Smooth muscle cell (in vitro differentiated cells): ENCODE measurements around the gene SUCLG2. TPM values are rescaled to one million over a fixed set of nuclear protein-coding genes. Genes with fewer than 3 reads are reported as not detected.
"Not testable (repeated sequence)": the region's sequence is repeated elsewhere in the genome, so short reads cannot be mapped to it uniquely, and the experiment has no call there.

Experiments used
- DNase-seq: peaks from one replicate; lab custom pipeline; 2025; ENCODE audit not compliant: unreplicated experiment; lab: John Stamatoyannopoulos, UW
- H2AFZ ChIP-seq: fragments of 200-600 bp; sonication (generic); 2 replicates; pipeline ENCODE4 v1.6.0; 2016; ENCODE audit warnings: antibody characterized with exemption, low read depth, mild to moderate bottlenecking
- H3F3A ChIP-seq: fragments of 200-600 bp; sonication (generic); 2 replicates; pipeline ENCODE4 v1.6.0; 2017; ENCODE audit warnings: antibody characterized with exemption, low read depth
- H3K27ac ChIP-seq: fragments of 200-600 bp; sonication (generic); 2 replicates; pipeline ENCODE4 v1.5.1; 2016; ENCODE audit warnings: low read depth, mild to moderate bottlenecking
- H3K27me3 ChIP-seq: fragments of 200-600 bp; sonication (generic); 2 replicates; pipeline ENCODE4 v1.6.1; 2016; ENCODE audit warnings: low read depth, mild to moderate bottlenecking
- H3K36me3 ChIP-seq: fragments of 200-600 bp; sonication (generic); 2 replicates; pipeline ENCODE4 v1.5.1; 2016; ENCODE audit warnings: low read depth
- H3K4me1 ChIP-seq: fragments of 200-600 bp; sonication (generic); 2 replicates; pipeline ENCODE4 v1.5.1; 2016; ENCODE audit warnings: low read depth
- H3K4me2 ChIP-seq: fragments of 200-600 bp; sonication (generic); 2 replicates; pipeline ENCODE4 v1.6.0; 2016; ENCODE audit warnings: mild to moderate bottlenecking
- H3K4me3 ChIP-seq: fragments of 200-600 bp; sonication (generic); 2 replicates; pipeline ENCODE4 v1.5.1; 2016; ENCODE audit warnings: mild to moderate bottlenecking
- H3K79me2 ChIP-seq: fragments of 200-600 bp; sonication (generic); 2 replicates; pipeline ENCODE4 v1.6.0; 2016; ENCODE audit warnings: low read depth, mild to moderate bottlenecking
- H3K9ac ChIP-seq: fragments of 200-600 bp; sonication (generic); 2 replicates; pipeline ENCODE4 v1.6.0; 2016; ENCODE audit warnings: low read depth
- H3K9me3 ChIP-seq: fragments of 200-600 bp; sonication (generic); replicated peaks from 2 replicates; pipeline ENCODE4 v1.5.1; 2016; ENCODE audit warnings: low read depth
- H4K20me1 ChIP-seq: fragments of 200-600 bp; sonication (generic); 2 replicates; pipeline ENCODE4 v1.6.0; 2016; ENCODE audit warnings: low read depth
- WGBS: methylation state at CpG from one replicate; pipeline ENCODE4 v1.1.7; 2016; ENCODE audit warnings: low lambda C conversion rate; 5-methylcytosine and 5-hydroxymethylcytosine counted together
- polyA plus RNA-seq: library from polyadenylated mRNA; unstranded; fragments of >200 nt; fragmentation: Nextera tagmentation; extraction: Ambion mirVana; gene quantifications from 2 replicates; pipeline ENCODE4 v1.2.1, GENCODE V29; 2016
- total RNA-seq: library from RNA; depleted of rRNA; stranded (reverse); fragments of >200 nt; gene quantifications from 2 replicates; pipeline ENCODE4 v1.2.3, GENCODE V29; 2014
- TF ChIP-seq, protein P1 (sequence below): fragments of 200-600 bp; sonication (generic); IDR thresholded peaks from 2 replicates; pipeline ENCODE4 v1.5.1; 2017; ENCODE audit warnings: borderline replicate concordance, mild to moderate bottlenecking, antibody characterized with exemption; ENCODE audit not compliant: insufficient read depth, poor library complexity, severe bottlenecking

Gene SUCLG2
- total and polyA plus RNA-seq, 2 experiments from 2014 or later, result 40.3 to 45.4 TPM

DNA sequence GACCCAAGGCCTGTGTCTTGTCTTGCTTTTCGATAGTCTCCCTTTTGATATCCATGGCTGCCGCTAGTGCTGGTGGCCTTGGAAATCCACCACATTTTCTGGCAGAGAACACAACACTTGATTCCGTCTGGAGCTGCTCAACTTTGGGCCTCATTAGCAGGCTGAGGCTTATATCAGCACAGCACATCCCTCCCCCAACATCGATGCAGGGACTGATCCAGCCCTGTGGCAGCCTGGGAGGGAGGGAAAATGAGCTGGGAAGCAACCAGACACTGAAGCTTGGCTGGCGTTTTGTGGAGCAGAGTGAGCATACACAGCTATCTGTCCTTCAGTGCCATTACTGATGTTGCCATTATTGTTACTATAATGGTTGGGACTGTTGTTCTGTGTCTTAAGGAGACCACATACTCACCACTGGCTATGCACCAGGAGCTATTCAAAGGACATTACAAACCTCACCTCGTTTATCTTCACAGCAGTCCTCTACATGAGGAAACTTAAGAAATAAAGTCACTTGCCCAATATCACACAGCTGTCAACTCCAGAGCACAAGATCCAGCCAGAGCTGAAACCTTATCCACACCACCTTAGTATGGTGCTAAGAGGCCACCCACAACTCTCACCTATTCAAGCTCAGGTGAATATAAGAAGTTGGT, 102.9 kb downstream of the SUCLG2 start:
- no peaks in the 10 kb centered on the region for H3K9me3 ChIP-seq
- no peak overlapping the region for H3K4me2 ChIP-seq
- WGBS, result 55% methylated on average over 6 of the region's 6 CpGs
- no peak overlapping the region for H2AFZ ChIP-seq
- H3K27me3 ChIP-seq, result no peaks in the 10 kb centered on the region
- no peaks in the 10 kb centered on the region for H3F3A ChIP-seq
- no peak overlapping the region for H3K4me3 ChIP-seq
- no peaks in the 10 kb centered on the region for H3K79me2 ChIP-seq
- peaks cover 13% of the 10 kb centered on the region for H4K20me1 ChIP-seq
- no peaks in the 10 kb centered on the region for H3K36me3 ChIP-seq
- H3K4me1 ChIP-seq, result no peaks in the 10 kb centered on the region
- no peak overlapping the region for H3K9ac ChIP-seq
- no peak overlapping the region for H3K27ac ChIP-seq
- no peak for DNase-seq
- TF ChIP-seq, protein P1, sequence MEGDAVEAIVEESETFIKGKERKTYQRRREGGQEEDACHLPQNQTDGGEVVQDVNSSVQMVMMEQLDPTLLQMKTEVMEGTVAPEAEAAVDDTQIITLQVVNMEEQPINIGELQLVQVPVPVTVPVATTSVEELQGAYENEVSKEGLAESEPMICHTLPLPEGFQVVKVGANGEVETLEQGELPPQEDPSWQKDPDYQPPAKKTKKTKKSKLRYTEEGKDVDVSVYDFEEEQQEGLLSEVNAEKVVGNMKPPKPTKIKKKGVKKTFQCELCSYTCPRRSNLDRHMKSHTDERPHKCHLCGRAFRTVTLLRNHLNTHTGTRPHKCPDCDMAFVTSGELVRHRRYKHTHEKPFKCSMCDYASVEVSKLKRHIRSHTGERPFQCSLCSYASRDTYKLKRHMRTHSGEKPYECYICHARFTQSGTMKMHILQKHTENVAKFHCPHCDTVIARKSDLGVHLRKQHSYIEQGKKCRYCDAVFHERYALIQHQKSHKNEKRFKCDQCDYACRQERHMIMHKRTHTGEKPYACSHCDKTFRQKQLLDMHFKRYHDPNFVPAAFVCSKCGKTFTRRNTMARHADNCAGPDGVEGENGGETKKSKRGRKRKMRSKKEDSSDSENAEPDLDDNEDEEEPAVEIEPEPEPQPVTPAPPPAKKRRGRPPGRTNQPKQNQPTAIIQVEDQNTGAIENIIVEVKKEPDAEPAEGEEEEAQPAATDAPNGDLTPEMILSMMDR, result no peak

DNA sequence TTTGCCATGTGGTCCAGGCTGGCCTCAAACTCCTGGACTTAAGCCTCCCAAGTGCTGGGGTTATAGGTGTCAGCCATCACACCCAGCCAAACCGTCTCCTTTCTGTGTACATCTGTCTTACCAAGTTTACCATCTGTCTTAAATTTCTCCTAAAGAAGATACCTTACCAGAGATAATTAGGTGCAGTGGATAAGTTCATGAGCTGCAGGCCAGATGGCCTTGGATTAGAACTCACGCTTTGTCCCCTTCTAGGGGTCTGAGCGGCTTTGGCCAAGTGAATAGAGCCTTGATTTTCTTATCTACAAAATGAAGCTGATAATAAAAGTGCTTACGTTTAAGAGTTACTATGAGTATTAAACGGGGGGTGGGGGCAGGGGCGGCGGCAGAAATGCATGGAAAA, 103.9 kb downstream of the SUCLG2 start:
- H3K36me3 ChIP-seq, result no peaks in the 10 kb centered on the region
- TF ChIP-seq, protein P1, result no peak
- DNase-seq, result no peak
- no peak overlapping the region for H3K9ac ChIP-seq
- no peak overlapping the region for H2AFZ ChIP-seq
- no peaks in the 10 kb centered on the region for H3K79me2 ChIP-seq
- H3K4me1 ChIP-seq, result no peaks in the 10 kb centered on the region
- H3K4me2 ChIP-seq, result no peak overlapping the region
- H3K4me3 ChIP-seq, result no peak overlapping the region
- H4K20me1 ChIP-seq, result peaks cover 13% of the 10 kb centered on the region
- H3K27ac ChIP-seq, result no peak overlapping the region
- H3K27me3 ChIP-seq, result no peaks in the 10 kb centered on the region
- no peaks in the 10 kb centered on the region for H3F3A ChIP-seq
- WGBS, result 67% methylated on average over 7 of the region's 7 CpGs
- no peaks in the 10 kb centered on the region for H3K9me3 ChIP-seq

DNA sequence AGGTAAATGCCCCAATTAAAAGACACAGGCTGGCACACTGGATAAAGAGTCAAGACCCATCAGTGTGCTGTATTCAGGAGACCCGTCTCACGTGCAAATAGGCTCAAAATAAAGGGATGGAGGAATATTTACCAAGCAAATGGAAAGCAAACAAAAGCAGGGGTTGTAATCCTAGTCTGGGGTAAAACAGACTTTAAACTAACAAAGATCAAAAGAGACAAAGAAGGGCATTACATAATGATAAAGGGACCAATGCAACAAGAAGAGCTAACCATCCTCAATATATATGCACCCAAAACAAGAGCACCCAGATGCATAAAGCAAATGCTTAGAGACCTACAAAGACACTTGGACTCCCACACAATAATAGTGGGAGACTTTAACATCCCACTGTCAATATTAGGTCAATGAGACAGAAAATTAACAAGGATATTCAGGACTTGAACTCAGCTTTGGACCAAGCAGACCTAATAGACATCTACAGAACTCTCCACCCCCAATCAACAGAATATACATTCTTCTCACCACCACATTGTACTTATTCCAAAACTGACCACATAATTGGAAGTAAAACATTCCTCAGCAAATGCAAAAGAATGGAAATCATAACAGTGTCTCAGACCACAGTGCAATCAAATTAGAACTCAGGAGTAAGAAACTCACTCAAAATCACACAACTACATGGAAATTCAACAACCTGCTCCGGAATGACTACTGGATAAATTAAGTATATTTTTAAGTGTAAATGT, 111.7 kb downstream of the SUCLG2 start:
- not testable (repeated sequence) for H3K4me1 ChIP-seq, H3F3A ChIP-seq, H3K79me2 ChIP-seq, H3K36me3 ChIP-seq, H3K4me2 ChIP-seq, H4K20me1 ChIP-seq, H3K9me3 ChIP-seq, H3K4me3 ChIP-seq, H3K9ac ChIP-seq, H2AFZ ChIP-seq, H3K27me3 ChIP-seq, DNase-seq, H3K27ac ChIP-seq
- 97% methylated on average over 3 of the region's 3 CpGs for WGBS

DNA sequence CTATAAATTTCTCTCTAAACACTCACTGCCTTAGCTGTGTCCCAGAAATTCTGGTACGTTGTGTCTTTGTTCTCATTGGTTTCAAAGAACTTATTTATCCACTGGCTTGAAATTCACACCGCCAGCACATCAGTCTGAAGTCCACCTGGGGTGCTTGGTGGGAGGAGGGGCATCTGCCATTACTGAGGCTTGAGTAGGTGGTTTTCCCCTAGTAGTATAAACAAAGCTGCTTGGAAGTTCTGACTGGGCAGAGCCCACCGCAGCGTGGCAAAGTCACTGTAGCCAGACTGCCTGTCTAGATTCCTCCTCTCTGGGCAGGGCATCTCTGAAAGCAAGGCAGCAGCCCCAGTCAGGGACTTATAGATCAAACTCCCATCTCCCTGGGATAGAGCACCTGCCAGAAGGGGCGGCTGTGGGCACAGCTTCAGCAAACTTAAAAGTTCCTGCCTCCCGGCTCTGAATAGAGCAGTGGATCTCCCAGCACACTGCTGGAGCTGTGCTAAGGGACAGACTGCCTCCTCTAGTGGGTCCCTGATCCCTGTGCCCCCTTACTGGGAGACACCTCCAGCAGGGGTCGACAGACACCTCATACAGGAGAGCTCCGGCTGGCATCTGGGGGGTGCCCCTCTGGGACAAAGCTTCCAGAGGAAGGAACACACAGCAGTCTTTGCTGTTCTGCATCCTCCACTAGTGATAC, 114.1 kb downstream of the SUCLG2 start:
- Histone ChIP-seq H3K79me2 (peaks cover 2% of the 10 kb centered on the region), H4K20me1 (peaks cover 8% of the 10 kb centered on the region), H3K36me3 (no peaks in the 10 kb centered on the region), H3K9me3 (no peaks in the 10 kb centered on the region), H2AFZ (no peak overlapping the region), H3F3A (no peaks in the 10 kb centered on the region), H3K4me2 (no peak overlapping the region), H3K27ac (no peak overlapping the region), H3K4me3 (no peak overlapping the region), H3K4me1 (no peaks in the 10 kb centered on the region), H3K9ac (no peak overlapping the region), H3K27me3 (no peaks in the 10 kb centered on the region)
- no peak for DNase-seq
- TF ChIP-seq, protein P1, result no peak
- 86% methylated on average over 8 of the region's 8 CpGs for WGBS

DNA sequence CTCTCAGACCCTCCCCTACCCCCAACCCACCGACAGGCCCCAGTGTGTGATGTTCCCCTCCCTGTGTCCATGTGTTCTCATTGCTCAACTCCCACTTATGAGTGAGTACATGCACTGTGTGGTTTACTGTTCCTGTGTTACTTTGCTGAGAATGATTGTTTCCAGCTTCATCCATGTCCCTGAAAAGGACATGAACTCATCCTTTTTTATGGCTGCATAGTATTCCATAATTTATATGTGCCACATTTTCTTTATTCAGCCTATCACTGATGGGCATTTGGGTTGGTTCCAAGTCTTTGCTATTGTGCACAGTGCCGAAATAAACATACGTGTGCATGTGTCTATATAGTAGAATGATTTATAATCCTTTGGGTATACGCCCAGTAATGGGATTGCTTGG, 117.2 kb downstream of the SUCLG2 start:
- 100% methylated on average over 4 of the region's 4 CpGs for WGBS
- H3F3A ChIP-seq, H3K4me2 ChIP-seq, H3K4me3 ChIP-seq, H2AFZ ChIP-seq, H3K9me3 ChIP-seq, H3K79me2 ChIP-seq, H3K27me3 ChIP-seq, H3K36me3 ChIP-seq, H3K9ac ChIP-seq, DNase-seq, H3K27ac ChIP-seq, H3K4me1 ChIP-seq: not testable (repeated sequence)
- H4K20me1 ChIP-seq, result peaks cover 14% of the 10 kb centered on the region
